GM19324 (cell line): ENCODE results near the gene ASXL3.

ENCODE experiments used
- ATAC-seq: cut with Tn5 transposase; IDR thresholded peaks from one replicate; pipeline ENCODE4 v1.9.1; 2021; ENCODE audit warnings: mild to moderate bottlenecking, moderate library complexity; ENCODE audit not compliant: unreplicated experiment, low FRiP score

Gene ASXL3

GRCh38 chr18:33577685-33578517 is at the start of gene ASXL3:
ASXL3 (plus strand) TSS chr18:33578219; CDS start chr18:33578632, 413 bp downstream.
- no peak for ATAC-seq

GRCh38 chr18:33532978-33533377 is 45.0 kb upstream of the ASXL3 start:
- ATAC-seq = no peak

GRCh38 chr18:33536904-33537303 is 41.1 kb upstream of the ASXL3 start:
- no peak for ATAC-seq

- no peak for ATAC-seq
Measured at GRCh38 chr18:33538418-33539042, 39.5 kb upstream of the ASXL3 start.

- ATAC-seq = no peak
Measured at GRCh38 chr18:33540392-33540791, 37.6 kb upstream of the ASXL3 start.

- no peak for ATAC-seq
Measured at GRCh38 chr18:33541316-33541715, 36.7 kb upstream of the ASXL3 start.

GRCh38 chr18:33556846-33557245 is 21.2 kb upstream of the ASXL3 start:
- no peak for ATAC-seq

- no peak for ATAC-seq
Measured at GRCh38 chr18:33557706-33558105, 20.3 kb upstream of the ASXL3 start.

- no peak for ATAC-seq
Measured at GRCh38 chr18:33558529-33558928, 19.5 kb upstream of the ASXL3 start.

GRCh38 chr18:33560686-33561370 is 17.2 kb upstream of the ASXL3 start:
- ATAC-seq = no peak

GRCh38 chr18:33562741-33563140 is 15.3 kb upstream of the ASXL3 start:
- ATAC-seq = no peak

- no peak for ATAC-seq
Measured at GRCh38 chr18:33567705-33568104, 10.3 kb upstream of the ASXL3 start.

GRCh38 chr18:33571998-33572787 is 5.8 kb upstream of the ASXL3 start:
- no peak for ATAC-seq

GRCh38 chr18:33573193-33573592 is 4.8 kb upstream of the ASXL3 start:
- no peak for ATAC-seq

- no peak for ATAC-seq
Measured at GRCh38 chr18:33575451-33575850, 2.6 kb upstream of the ASXL3 start.

- ATAC-seq = no peak
Measured at GRCh38 chr18:33576999-33577646, 896 bp upstream of the ASXL3 start.

- no peak for ATAC-seq
Measured at GRCh38 chr18:33578518-33579348, 714 bp downstream of the ASXL3 start.

- no peak for ATAC-seq
Measured at GRCh38 chr18:33579349-33580215, 1.6 kb downstream of the ASXL3 start.
